Lower leg skin (tissue), 3 donors: ENCODE data around the gene ZNF580.

ENCODE experiments used
- CTCF ChIP-seq, 3 donors: fragments of 450-650 bp; IDR thresholded peaks; one replicate each; pipeline ENCODE4 v1.5.1; 2016; ENCODE audit warnings: antibody characterized with exemption in 3 of 3, mild to moderate bottlenecking in 3 of 3, moderate library complexity in 2 of 3
- POLR2A ChIP-seq, 2 donors: fragments of 450-650 bp; IDR thresholded peaks; one replicate each; pipeline ENCODE4 v1.6.1; 2016 to 2017; ENCODE audit warnings: antibody characterized with exemption in 2 of 2, mild to moderate bottlenecking in 1 of 2, moderate library complexity in 1 of 2

GRCh38 chr19:55660991-55661390 is 20.2 kb downstream of the ZNF580 start:
- TF ChIP-seq CTCF (IDR thresholded peaks at IDR 0.05): no peak
- no peak for TF ChIP-seq POLR2A (IDR thresholded peaks at IDR 0.05)
